Fibroblast of pulmonary artery (primary cell): Measurements from ENCODE around the gene SERPINA1.
"Not testable (repeated sequence)": the region's sequence is repeated elsewhere in the genome, so short reads cannot be mapped to it uniquely, and the experiment has no call there.

Source experiments
- DNase-seq: peaks from one replicate; pipeline ENCODE4 v3.0.0-alpha.2; 2010; ENCODE audit warnings: low read depth
- H3K4me3 ChIP-seq: replicated peaks from 2 replicates; pipeline ENCODE4 v1.5.1; 2011; ENCODE audit warnings: low read depth, mild to moderate bottlenecking, control low read depth, low read length, moderate library complexity
- TF ChIP-seq, protein P1 (sequence below): IDR thresholded peaks from 2 replicates; pipeline ENCODE4 v1.5.1; 2011; ENCODE audit warnings: mild to moderate bottlenecking, control low read depth, low read length, inconsistent platforms; ENCODE audit errors: missing control alignments

The SERPINA1 gene

DNA sequence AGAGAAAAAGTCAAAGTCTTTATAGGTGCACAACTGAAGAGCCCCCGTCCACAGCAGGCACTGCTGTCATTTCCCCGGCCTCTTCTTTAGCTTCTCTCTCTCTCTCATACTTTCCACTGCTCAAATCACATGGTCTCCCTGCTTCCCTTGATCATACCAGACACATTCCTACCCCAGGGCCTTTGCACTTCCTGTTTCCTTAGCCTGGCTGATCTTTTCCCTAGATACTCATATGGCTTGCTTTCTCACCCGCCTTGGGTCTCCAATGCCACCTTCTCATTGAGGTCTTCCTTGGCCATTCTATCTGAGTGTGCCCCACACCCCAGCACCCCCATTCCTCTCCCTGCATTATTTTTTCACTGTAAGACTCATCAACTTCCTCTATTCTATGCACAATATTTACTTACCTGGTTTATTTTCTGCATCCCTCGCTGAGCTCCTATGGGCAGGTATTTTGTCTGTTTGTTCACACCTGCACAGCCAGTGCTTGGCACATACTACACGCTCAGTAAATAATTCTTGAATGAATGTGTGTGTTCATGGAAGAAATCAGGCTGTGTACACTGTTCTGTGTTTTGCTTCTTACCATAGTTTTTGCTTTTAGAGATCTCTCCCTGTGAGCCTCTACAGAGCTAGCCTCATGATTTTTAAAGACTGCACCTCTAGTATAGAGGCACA, 31.9 kb downstream of the SERPINA1 start:
- TF ChIP-seq, protein P1, sequence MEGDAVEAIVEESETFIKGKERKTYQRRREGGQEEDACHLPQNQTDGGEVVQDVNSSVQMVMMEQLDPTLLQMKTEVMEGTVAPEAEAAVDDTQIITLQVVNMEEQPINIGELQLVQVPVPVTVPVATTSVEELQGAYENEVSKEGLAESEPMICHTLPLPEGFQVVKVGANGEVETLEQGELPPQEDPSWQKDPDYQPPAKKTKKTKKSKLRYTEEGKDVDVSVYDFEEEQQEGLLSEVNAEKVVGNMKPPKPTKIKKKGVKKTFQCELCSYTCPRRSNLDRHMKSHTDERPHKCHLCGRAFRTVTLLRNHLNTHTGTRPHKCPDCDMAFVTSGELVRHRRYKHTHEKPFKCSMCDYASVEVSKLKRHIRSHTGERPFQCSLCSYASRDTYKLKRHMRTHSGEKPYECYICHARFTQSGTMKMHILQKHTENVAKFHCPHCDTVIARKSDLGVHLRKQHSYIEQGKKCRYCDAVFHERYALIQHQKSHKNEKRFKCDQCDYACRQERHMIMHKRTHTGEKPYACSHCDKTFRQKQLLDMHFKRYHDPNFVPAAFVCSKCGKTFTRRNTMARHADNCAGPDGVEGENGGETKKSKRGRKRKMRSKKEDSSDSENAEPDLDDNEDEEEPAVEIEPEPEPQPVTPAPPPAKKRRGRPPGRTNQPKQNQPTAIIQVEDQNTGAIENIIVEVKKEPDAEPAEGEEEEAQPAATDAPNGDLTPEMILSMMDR = no peak
- no peak for DNase-seq

DNA sequence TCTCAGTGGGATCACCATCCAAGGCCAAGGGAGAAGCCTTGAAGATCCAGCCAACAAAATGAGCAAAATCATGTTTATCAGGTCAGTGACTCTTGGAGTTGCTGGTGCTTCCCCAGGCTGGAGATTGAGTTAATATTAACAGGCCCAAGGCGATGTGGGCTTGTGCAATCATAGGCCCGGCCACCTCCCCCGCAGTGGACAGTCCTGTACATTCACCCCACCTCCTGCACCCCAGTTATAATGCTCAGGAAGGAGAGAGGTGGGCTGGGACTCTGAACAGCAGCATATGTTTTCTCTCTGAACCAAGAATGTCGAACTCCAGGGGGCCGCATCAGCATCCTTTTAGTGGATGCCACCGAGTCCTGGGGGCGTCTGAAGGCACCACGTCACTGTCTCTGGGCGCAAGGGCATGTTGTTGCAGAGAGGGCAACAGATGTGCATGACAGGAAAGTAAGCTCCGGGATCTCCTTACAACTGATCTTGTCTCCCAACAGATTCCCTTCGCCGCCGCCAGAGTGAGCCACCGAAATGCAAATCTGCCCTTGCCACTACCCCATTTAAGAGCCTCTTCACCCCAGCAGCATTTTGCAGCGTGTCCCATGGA, 33.1 kb downstream of the SERPINA1 start:
- TF ChIP-seq, protein P1 = peak; percentile 67
- peak; percentile 74 for DNase-seq
- H3K4me3 ChIP-seq = no peak overlapping the region

More for the DNA sequence above, 31.9 kb downstream of the SERPINA1 start:
- no peak overlapping the region for H3K4me3 ChIP-seq

DNA sequence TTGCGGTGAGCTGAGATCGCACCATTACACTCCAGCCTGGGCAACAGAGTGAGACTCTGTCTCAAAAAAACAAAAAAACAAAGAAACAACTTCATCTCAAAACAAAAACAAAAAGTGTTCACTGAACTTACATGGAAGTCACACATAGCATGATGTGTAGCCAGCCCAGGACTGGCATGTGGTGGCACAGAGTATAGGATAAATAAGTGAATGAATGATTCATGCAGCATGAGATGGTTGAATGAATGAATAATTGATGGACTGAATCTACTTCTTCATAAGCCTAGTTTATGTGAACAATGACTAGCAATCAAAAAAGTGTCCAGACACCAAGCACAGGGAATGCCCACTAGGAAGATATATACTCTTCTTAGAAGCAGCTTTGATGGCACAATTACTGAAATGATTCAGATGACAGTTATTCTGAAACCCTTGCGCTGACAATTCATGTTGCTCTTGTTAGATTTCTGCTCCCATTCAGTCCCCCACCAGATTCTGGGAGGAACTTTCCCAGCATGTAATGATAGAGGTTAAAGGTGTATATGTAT, 33.7 kb downstream of the SERPINA1 start:
- TF ChIP-seq, protein P1 = no peak
- no peak overlapping the region for H3K4me3 ChIP-seq
- no peak for DNase-seq

DNA sequence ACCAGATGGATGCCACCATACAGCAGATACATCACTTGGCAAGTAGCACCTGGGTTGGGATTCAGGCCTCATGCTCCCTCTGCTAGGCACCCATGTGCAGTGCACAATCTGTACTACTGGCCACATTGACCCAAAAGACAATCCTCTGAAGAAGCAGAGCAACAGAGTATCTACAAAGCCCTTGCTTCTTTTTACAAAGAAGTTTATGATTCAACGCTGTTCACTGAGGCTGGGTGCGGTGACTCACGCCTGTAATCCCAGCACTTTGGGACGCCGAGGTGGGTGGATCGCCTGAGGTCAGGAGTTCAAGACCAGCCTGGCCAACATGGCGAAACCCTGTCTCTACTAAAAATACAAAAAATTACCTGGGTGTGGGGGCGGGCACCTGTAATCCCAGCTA, 34.2 kb downstream of the SERPINA1 start:
- DNase-seq, H3K4me3 ChIP-seq: not testable (repeated sequence)

DNA sequence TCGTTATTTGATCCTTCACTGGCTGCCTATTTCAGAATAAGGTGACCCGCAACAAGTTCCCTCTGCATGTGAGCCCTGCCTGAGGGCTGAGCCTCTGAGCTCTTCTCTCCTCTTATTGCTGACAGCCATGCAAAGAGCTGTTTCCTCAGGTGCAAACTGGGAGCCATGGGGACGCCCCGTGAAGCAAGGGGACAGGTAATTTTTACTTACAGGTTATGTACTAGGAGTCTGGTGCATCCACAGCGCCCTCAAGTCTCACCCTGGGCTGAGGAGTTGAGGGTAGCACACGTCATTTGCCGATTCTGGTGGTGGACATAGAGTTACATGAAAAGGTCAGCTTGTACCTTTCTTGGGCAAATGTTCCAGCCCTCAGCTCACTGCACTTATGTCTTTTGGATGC, 39.1 kb downstream of the SERPINA1 start:
- DNase-seq = no peak
- TF ChIP-seq, protein P1 = no peak

DNA sequence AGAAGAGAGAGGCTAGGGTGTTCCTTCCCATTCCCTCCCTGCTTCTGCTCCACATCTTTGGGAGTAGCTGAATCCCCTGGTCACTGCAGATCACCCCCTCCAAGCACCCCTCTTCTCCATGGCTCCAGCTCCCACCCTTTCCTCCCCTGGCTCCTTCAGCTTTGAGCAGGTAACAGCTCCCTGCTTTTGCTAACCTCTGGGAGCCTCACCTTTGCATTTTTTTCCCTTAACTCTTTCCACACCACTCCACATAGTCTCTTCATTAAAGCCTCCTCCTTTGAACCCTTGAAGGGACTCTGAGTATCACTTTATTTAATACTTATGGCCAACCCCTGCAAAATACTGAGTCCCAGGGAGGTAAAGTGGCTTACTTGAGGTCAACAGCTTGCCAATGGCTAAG, 39.6 kb downstream of the SERPINA1 start:
- H3K4me3 ChIP-seq = no peak overlapping the region
- no peak for DNase-seq
- TF ChIP-seq, protein P1 = no peak

More for the DNA sequence above, 39.1 kb downstream of the SERPINA1 start:
- H3K4me3 ChIP-seq = no peak overlapping the region

DNA sequence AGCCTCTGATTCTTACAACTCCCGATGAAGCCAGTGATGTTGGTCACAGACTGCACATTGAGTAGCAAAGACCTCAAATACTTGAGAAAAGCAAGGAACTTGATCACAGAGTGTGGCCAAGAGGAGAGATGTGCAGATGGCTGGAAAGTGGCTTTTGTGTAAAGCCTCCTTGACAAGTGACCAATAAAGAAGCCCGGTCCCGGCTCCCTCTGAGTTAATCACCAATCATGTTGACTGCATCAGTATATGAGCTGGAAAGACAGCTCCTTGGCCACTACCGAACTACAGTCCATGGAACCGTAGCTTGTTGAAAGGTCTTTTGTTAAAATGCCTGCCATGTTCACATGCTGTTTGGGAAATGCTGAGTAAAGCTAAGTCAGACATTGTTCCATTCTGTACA, 41.6 kb downstream of the SERPINA1 start:
- no peak overlapping the region for H3K4me3 ChIP-seq
- TF ChIP-seq, protein P1 = no peak
- no peak for DNase-seq

DNA sequence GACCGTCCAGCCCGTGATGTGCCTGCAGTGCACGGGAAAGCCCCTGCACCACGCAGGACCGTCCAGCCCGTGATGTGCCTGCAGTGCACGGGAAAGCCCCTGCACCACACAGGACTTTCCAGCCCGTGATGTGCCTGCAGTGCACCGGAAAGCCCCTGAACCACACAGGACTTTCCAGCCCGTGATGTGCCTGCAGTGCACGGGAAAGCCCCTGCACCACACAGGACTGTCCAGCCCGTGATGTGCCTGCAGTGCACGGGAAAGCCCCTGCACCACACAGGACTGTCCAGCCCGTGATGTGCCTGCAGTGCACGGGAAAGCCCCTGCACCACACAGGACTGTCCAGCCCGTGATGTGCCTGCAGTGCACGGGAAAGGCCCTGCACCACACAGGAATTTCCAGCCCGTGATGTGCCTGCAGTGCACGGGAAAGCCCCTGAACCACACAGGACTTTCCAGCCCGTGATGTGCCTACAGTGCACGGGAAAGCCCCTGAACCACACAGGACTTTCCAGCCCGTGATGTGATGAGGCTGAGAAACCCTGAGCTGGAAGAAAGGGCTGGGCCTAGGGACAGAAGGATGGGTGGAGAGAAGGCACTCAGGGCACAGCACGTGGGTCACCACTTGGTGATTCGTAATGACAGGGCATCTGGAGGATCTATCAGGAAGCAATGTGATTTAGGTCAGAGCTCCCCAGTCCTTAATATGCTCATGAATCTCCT, 42.2 kb downstream of the SERPINA1 start:
- not testable (repeated sequence) for H3K4me3 ChIP-seq
- DNase-seq = peak; percentile 22
